HepG2 (cell line): Measurements from ENCODE around the gene MOB3C. TPM values are rescaled to one million over a fixed set of nuclear protein-coding genes. Genes with fewer than 3 reads are reported as not detected.

Source experiments
- ATAC-seq: fragments of 200-7000 bp; cut with Tn5 transposase; 3 replicates; pipeline ENCODE4 v1.9.1; 2020; ENCODE audit warnings: mild to moderate bottlenecking, moderate library complexity
- BruUV-seq: library from RNA; stranded (reverse); fragments of 400-500 nt; replicated peaks from 2 replicates; lab custom pipeline; 2021; lab: Mats Ljungman, UMichigan
- CTCF ChIA-PET: fragments of 300-600 bp; formaldehyde crosslinking; extraction: SDS; loops from one replicate; lab custom pipeline; 2021; ENCODE audit warnings: low total read pairs, inconsistent platforms, low intra/inter-chr PET ratio; lab: Yijun Ruan, JAX
- POLR2A ChIA-PET: fragments of 350-600 bp; sonication (Branson Sonifier 250); formaldehyde crosslinking; loops from one replicate; lab custom pipeline; 2020; ENCODE audit warnings: antibody characterized with exemption, inconsistent platforms; lab: Yijun Ruan, JAX
- DNase-seq: peaks from one replicate; pipeline ENCODE4 v3.0.0-alpha.2; 2015; ENCODE audit warnings: low spot score
- FAIRE-seq: peaks from 3 replicates; lab custom pipeline; 2011; peaks lifted over from hg19 to GRCh38; lab: Jason Lieb, UNC
- H2AFZ ChIP-seq: one replicate; pipeline ENCODE4 v1.6.1; 2011; ENCODE audit warnings: low read length, inconsistent platforms
- H3K27ac ChIP-seq: fragments of 300-600 bp; 3 replicates; pipeline ENCODE4 v1.8.0; 2011; ENCODE audit warnings: mixed run types, mild to moderate bottlenecking, mixed read lengths, low read length, inconsistent platforms; ENCODE audit not compliant: insufficient read depth; ENCODE audit errors: extremely low read length
- H3K27me3 ChIP-seq, 2 experiments: fragments of 200-600 bp in 1 of 2; 2 replicates in 1 of 2; 3 replicates in 1 of 2; pipeline versions ENCODE4 v1.6.0 to v1.8.0; 2011; ENCODE audit warnings: low read length in 2 of 2, mild to moderate bottlenecking in 2 of 2, moderate library complexity in 2 of 2, inconsistent platforms in 1 of 2; ENCODE audit not compliant: insufficient read depth in 2 of 2, control insufficient read depth in 1 of 2
- H3K36me3 ChIP-seq, 2 experiments: fragments of 200-600 bp in 1 of 2; replicated peaks in 1 of 2; 2 replicates in 1 of 2; 3 replicates in 1 of 2; pipeline versions ENCODE4 v1.5.1 to v1.8.0; 2011; ENCODE audit warnings: low read length in 2 of 2, inconsistent platforms in 1 of 2; ENCODE audit not compliant: insufficient read depth in 2 of 2, control insufficient read depth in 1 of 2
- H3K4me1 ChIP-seq: 2 replicates; pipeline ENCODE4 v1.5.1; 2012; ENCODE audit warnings: low read length, inconsistent platforms; ENCODE audit not compliant: insufficient read depth
- H3K4me2 ChIP-seq: 2 replicates; pipeline ENCODE4 v1.6.0; 2011; ENCODE audit warnings: low read depth, low read length, inconsistent platforms
- H3K4me3 ChIP-seq, 3 experiments: fragments of 200-600 bp in 1 of 3; sonication (generic), shearing (Covaris generic) in 1 of 3; replicated peaks in 1 of 3; 2 replicates each; pipeline ENCODE4 v1.5.1; 2011 to 2016; ENCODE audit warnings: low read length in 3 of 3, inconsistent platforms in 2 of 3, low read depth in 2 of 3, mild to moderate bottlenecking in 2 of 3, control low read depth in 1 of 3, mixed read lengths in 1 of 3; ENCODE audit not compliant: insufficient read depth in 1 of 3
- H3K79me2 ChIP-seq: one replicate; pipeline ENCODE4 v1.6.1; 2011; ENCODE audit warnings: low read length, inconsistent platforms; ENCODE audit not compliant: insufficient read depth
- H3K9ac ChIP-seq: 2 replicates; pipeline ENCODE4 v1.6.0; 2011; ENCODE audit warnings: mild to moderate bottlenecking, low read depth, low read length, inconsistent platforms; ENCODE audit not compliant: insufficient read depth
- H3K9me3 ChIP-seq: 2 replicates; pipeline ENCODE4 v1.5.1; 2012; ENCODE audit warnings: mild to moderate bottlenecking, low read length
- H4K20me1 ChIP-seq: 2 replicates; pipeline ENCODE4 v1.6.0; 2011; ENCODE audit warnings: inconsistent platforms, mild to moderate bottlenecking, low read length, moderate library complexity; ENCODE audit not compliant: insufficient read depth
- PLRG1 ChIP-seq: fragments of 450-650 bp; conservative IDR thresholded peaks from 2 replicates; pipeline ENCODE4 v1.6.1; 2016
- SRF ChIP-seq: IDR thresholded peaks from 2 replicates; pipeline ENCODE4 v1.6.1; 2011; ENCODE audit warnings: mild to moderate bottlenecking, low read depth, low read length, moderate library complexity
- TCF7L2 ChIP-seq: IDR thresholded peaks from 2 replicates; pipeline ENCODE4 v1.6.1; 2011; ENCODE audit warnings: mild to moderate bottlenecking, low read depth, low read length, moderate library complexity
- ZNF274 ChIP-seq: sonication (generic); formaldehyde crosslinking; IDR thresholded peaks from 2 replicates; pipeline ENCODE4 v1.5.1; 2020; ENCODE audit warnings: mild to moderate bottlenecking, missing genetic modification reagents
- ZSCAN20 ChIP-seq: sonication (generic); formaldehyde crosslinking; IDR thresholded peaks from 2 replicates; pipeline ENCODE4 v1.4.0; 2020; ENCODE audit warnings: missing genetic modification reagents, mild to moderate bottlenecking, borderline replicate concordance
- ZZZ3 ChIP-seq: sonication (generic); formaldehyde crosslinking; IDR thresholded peaks from 2 replicates; pipeline ENCODE4 v1.4.0; 2020; ENCODE audit warnings: missing genetic modification reagents, mild to moderate bottlenecking, borderline replicate concordance
- WGBS: methylation state at CpG from one replicate; pipeline ENCODE4 v1.1.6; 2017; ENCODE audit warnings: low lambda C conversion rate; 5-methylcytosine and 5-hydroxymethylcytosine counted together
- in situ Hi-C: cut with HindIII; loops from 2 replicates; pipeline ENCODE4 v1.10.0; 2017; ENCODE audit warnings: low pct_unique_long_range_greater_than_20kb; ENCODE audit not compliant: extremely low pct_ligation_motif_present
- intact Hi-C: fragments of 100-400 bp; cut with micrococcal nuclease; formaldehyde crosslinking; loops from one replicate; pipeline ENCODE4 v1.10.0; 2022; ENCODE audit not compliant: unreplicated experiment
- polyA plus RNA-seq, 8 experiments: library from polyadenylated mRNA; depleted of rRNA in 3 of 8; stranded (reverse) in 7 of 8; unstranded in 1 of 8; fragments of >200 nt; fragmentation: Illumina TruSeq in 4 of 8; extraction: Trizol in 4 of 8; gene quantifications; 2 replicates each; pipeline versions ENCODE4 v1.2.1 to v1.2.3, GENCODE V29; 2011 to 2016; ENCODE audit warnings: low read depth in 4 of 8, missing spikeins in 1 of 8, mixed read lengths in 1 of 8; ENCODE audit not compliant: insufficient read depth in 1 of 8
- total RNA-seq, 5 experiments: library from RNA; depleted of rRNA; stranded (reverse); fragments of >200 nt; fragmentation: Illumina TruSeq; extraction: Trizol; gene quantifications; 2 replicates each; pipeline ENCODE4 v1.2.3, GENCODE V29; 2016; ENCODE audit warnings: low read depth in 1 of 5

MOB3C gene
- total and polyA plus RNA-seq, 2 of the 13 experiments (the other 11 are each of a cell fraction or from before 2014, with no cell fraction given), result 3.5 to 4.1 TPM

- FAIRE-seq, result no peak
- H3K9ac ChIP-seq, result no peak overlapping the region
- no peak overlapping the region for H2AFZ ChIP-seq
- H3K36me3 ChIP-seq, result peaks cover 2 to 15% of the 10 kb centered on the region in 2 experiments; a peak in 4 of 5 replicates
- BruUV-seq, result no TSS peak
- H3K9me3 ChIP-seq, result no peaks in the 10 kb centered on the region
- TF ChIP-seq ZSCAN20 (CRISPR knock-in tag), result no peak
- TF ChIP-seq, all 625 proteins: peak for 0
- DNase-seq, result no peak
- ATAC-seq, result no peak
- no peaks in the 10 kb centered on the region for H4K20me1 ChIP-seq
- no peak overlapping the region for H3K4me3 ChIP-seq
- in situ Hi-C loops (no loop called here), intact Hi-C loops (no loop called here)
- no peak overlapping the region for H3K4me2 ChIP-seq
- H3K4me1 ChIP-seq, result peaks cover 24% of the 10 kb centered on the region
- no peak overlapping the region for H3K27ac ChIP-seq
- 85% methylated on average over 1 of the region's 1 CpG for WGBS
- no peaks in the 10 kb centered on the region for H3K79me2 ChIP-seq
- POLR2A ChIA-PET, result no interaction called here
- H3K27me3 ChIP-seq, result no peaks in the 10 kb centered on the region
- CTCF ChIA-PET, result no interaction called here
Observed at GRCh38 chr1:46639547-46639946, 22.9 kb upstream of the MOB3C start.

GRCh38 chr1:46638921-46639320, 22.3 kb upstream of the MOB3C start:
- intact Hi-C loops, result no loop called here
- ChIA-PET POLR2A (no interaction called here), CTCF (no interaction called here)
- ATAC-seq, result peak; percentile 70
- no peaks in the 10 kb centered on the region for H3K27me3 ChIP-seq
- no peak overlapping the region for H3K4me3 ChIP-seq
- H3K27ac ChIP-seq, result no peak overlapping the region
- H2AFZ ChIP-seq, result no peak overlapping the region
- peaks cover 24% of the 10 kb centered on the region for H3K4me1 ChIP-seq
- H3K9me3 ChIP-seq, result no peaks in the 10 kb centered on the region
- no peak for FAIRE-seq
- no peak overlapping the region for H3K4me2 ChIP-seq
- no peak for DNase-seq
- no peak for TF ChIP-seq TCF7L2
- TF ChIP-seq ZNF274 (CRISPR knock-in tag), result no peak
- no peak for TF ChIP-seq SRF
- no peak for TF ChIP-seq PLRG1
- TF ChIP-seq ZZZ3 (CRISPR knock-in tag), result no peak
- in situ Hi-C loops, result no loop called here
- peaks cover 2 to 15% of the 10 kb centered on the region in 2 experiments; a peak in 4 of 5 replicates for H3K36me3 ChIP-seq
- no peaks in the 10 kb centered on the region for H3K79me2 ChIP-seq
- no TSS peak for BruUV-seq
- H4K20me1 ChIP-seq, result no peaks in the 10 kb centered on the region
- H3K9ac ChIP-seq, result no peak overlapping the region
